SK-N-SH (cell line): ENCODE data around the gene COL5A1. TPM values are rescaled to one million over a fixed set of nuclear protein-coding genes. Genes with fewer than 3 reads are reported as not detected.

Experiments
- CTCF ChIA-PET: fragments of 300-600, 350-600 bp; formaldehyde crosslinking; extraction: SDS; loops from one replicate; lab custom pipeline; 2021; lab: Yijun Ruan, JAX
- POLR2A ChIA-PET: fragments of 350-600 bp; sonication (Branson Sonifier 250); formaldehyde crosslinking; extraction: SDS; loops from one replicate; lab custom pipeline; 2020; ENCODE audit warnings: antibody characterized with exemption, inconsistent platforms; lab: Yijun Ruan, JAX
- DNase-seq: peaks from one replicate; pipeline ENCODE4 v3.0.0; 2012
- H2AFZ ChIP-seq: fragments of 200-600 bp; sonication (generic); 2 replicates; pipeline ENCODE4 v1.8.1; 2016; ENCODE audit warnings: antibody characterized with exemption, mild to moderate bottlenecking, low read depth
- H3F3A ChIP-seq: fragments of 200-600 bp; sonication (generic); replicated peaks from 2 replicates; pipeline ENCODE3; 2016; ENCODE audit warnings: antibody characterized with exemption, mild to moderate bottlenecking; ENCODE audit not compliant: insufficient read depth
- H3K27ac ChIP-seq, 2 experiments: fragments of 200-500 bp in 1 of 2; fragments of 200-600 bp in 1 of 2; sonication (Bioruptor generic) in 1 of 2; sonication (generic), shearing (Covaris generic) in 1 of 2; 2 replicates each; pipeline versions ENCODE4 v1.5.1 to v1.6.1; 2014 to 2016; ENCODE audit warnings: low read depth in 2 of 2, inconsistent platforms in 1 of 2, low read length in 1 of 2, mild to moderate bottlenecking in 1 of 2, mixed read lengths in 1 of 2
- H3K27me3 ChIP-seq: fragments of 200-600 bp; sonication (generic), shearing (Covaris generic); 2 replicates; pipeline ENCODE4 v1.6.1; 2016; ENCODE audit warnings: mixed run types; ENCODE audit not compliant: insufficient read depth
- H3K36me3 ChIP-seq, 2 experiments: fragments of 200-500 bp in 1 of 2; fragments of 200-600 bp in 1 of 2; sonication (Bioruptor generic) in 1 of 2; sonication (generic) in 1 of 2; replicated peaks in 1 of 2; 2 replicates each; pipeline versions ENCODE3 to v1.5.1; 2014 to 2016; ENCODE audit warnings: low read length in 1 of 2, mild to moderate bottlenecking in 1 of 2; ENCODE audit not compliant: insufficient read depth in 2 of 2, control insufficient read depth in 1 of 2
- H3K4me1 ChIP-seq, 2 experiments: fragments of 200-500 bp in 1 of 2; fragments of 200-600 bp in 1 of 2; sonication (Bioruptor generic) in 1 of 2; sonication (generic), shearing (Covaris generic) in 1 of 2; 2 replicates each; pipeline versions ENCODE4 v1.5.1 to v1.6.1; 2014 to 2016; ENCODE audit warnings: low read depth in 1 of 2, low read length in 1 of 2, mixed run types in 1 of 2; ENCODE audit not compliant: insufficient read depth in 2 of 2, control insufficient read depth in 1 of 2
- H3K4me2 ChIP-seq: fragments of 200-600 bp; sonication (generic), shearing (Covaris generic); 2 replicates; pipeline ENCODE4 v1.6.1; 2017; ENCODE audit warnings: mixed run types
- H3K4me3 ChIP-seq, 2 experiments: fragments of 200-500 bp in 1 of 2; fragments of 200-600 bp in 1 of 2; sonication (Bioruptor generic) in 1 of 2; sonication (generic), shearing (Covaris generic) in 1 of 2; 2 replicates each; pipeline versions ENCODE4 v1.5.1 to v1.8.1; 2014 to 2016; ENCODE audit warnings: low read depth in 2 of 2, inconsistent platforms in 1 of 2, low read length in 1 of 2, mild to moderate bottlenecking in 1 of 2, mixed read lengths in 1 of 2, moderate library complexity in 1 of 2
- H3K79me2 ChIP-seq: fragments of 200-600 bp; sonication (generic); 2 replicates; pipeline ENCODE4 v1.8.1; 2017; ENCODE audit warnings: mild to moderate bottlenecking; ENCODE audit not compliant: insufficient read depth
- H3K9ac ChIP-seq: fragments of 200-600 bp; sonication (generic); 2 replicates; pipeline ENCODE4 v1.6.1; 2017; ENCODE audit warnings: mixed run types
- H3K9me2 ChIP-seq: fragments of 200-600 bp; sonication (generic); 2 replicates; pipeline ENCODE4 v1.6.1; 2017; ENCODE audit warnings: mixed run types
- H3K9me3 ChIP-seq: fragments of 200-600 bp; sonication (generic); 2 replicates; pipeline ENCODE4 v1.6.1; 2017; ENCODE audit warnings: mixed run types, mild to moderate bottlenecking, moderate library complexity
- H4K20me1 ChIP-seq: fragments of 200-600 bp; sonication (generic); 2 replicates; pipeline ENCODE4 v1.6.1; 2017; ENCODE audit warnings: mild to moderate bottlenecking, mixed run types; ENCODE audit not compliant: insufficient read depth
- ELF1 ChIP-seq: IDR thresholded peaks from 2 replicates; pipeline ENCODE4 v1.4.0; 2012
- FOXM1 ChIP-seq: IDR thresholded peaks from 2 replicates; pipeline ENCODE4 v1.4.0; 2012; ENCODE audit warnings: low read depth, mild to moderate bottlenecking
- GABPA ChIP-seq: IDR thresholded peaks from 2 replicates; pipeline ENCODE4 v1.4.0; 2012; ENCODE audit warnings: low read depth, mild to moderate bottlenecking
- GATA2 ChIP-seq: sonication (generic); formaldehyde crosslinking; IDR thresholded peaks from 2 replicates; pipeline ENCODE4 v1.5.0; 2020; ENCODE audit warnings: mild to moderate bottlenecking, missing genetic modification reagents
- IRF3 ChIP-seq: fragments of 150-350 bp; IDR thresholded peaks from 2 replicates; pipeline ENCODE4 v1.6.1; 2016; ENCODE audit warnings: mild to moderate bottlenecking, low read depth, low read length
- MEF2A ChIP-seq: IDR thresholded peaks from 2 replicates; pipeline ENCODE4 v1.4.0; 2012; ENCODE audit warnings: low read depth, borderline replicate concordance
- MXI1 ChIP-seq: IDR thresholded peaks from 2 replicates; pipeline ENCODE4 v1.6.1; 2012; ENCODE audit warnings: mild to moderate bottlenecking, low read depth, low read length, improper control_type of control experiment
- PBX3 ChIP-seq: IDR thresholded peaks from 2 replicates; pipeline ENCODE4; 2012
- RFX5 ChIP-seq: IDR thresholded peaks from 2 replicates; pipeline ENCODE4 v1.6.1; 2012; ENCODE audit warnings: mild to moderate bottlenecking, improper control_type of control experiment, low read length
- RXRA ChIP-seq: IDR thresholded peaks from 2 replicates; pipeline ENCODE4 v1.4.0; 2012; ENCODE audit warnings: low read depth, mild to moderate bottlenecking, borderline replicate concordance
- TCF12 ChIP-seq: IDR thresholded peaks from 2 replicates; pipeline ENCODE4 v1.4.0; 2012
- TEAD4 ChIP-seq: IDR thresholded peaks from 2 replicates; pipeline ENCODE4 v1.4.0; 2012; ENCODE audit warnings: mild to moderate bottlenecking, borderline replicate concordance; ENCODE audit not compliant: insufficient read depth
- YY1 ChIP-seq: IDR thresholded peaks from 2 replicates; pipeline ENCODE4 v1.4.0; 2012; ENCODE audit warnings: low read depth, mild to moderate bottlenecking
- WGBS: methylation state at CpG from one replicate; pipeline ENCODE4 v1.1.6; 2017; ENCODE audit warnings: low lambda C conversion rate; 5-methylcytosine and 5-hydroxymethylcytosine counted together
- polyA plus RNA-seq, 3 experiments: library from polyadenylated mRNA; depleted of rRNA; stranded (reverse); fragments of >200 nt; gene quantifications; 2 replicates each; pipeline ENCODE4 v1.2.3, GENCODE V29; 2012
- TF ChIP-seq, protein P1 (sequence below): IDR thresholded peaks from 2 replicates; pipeline ENCODE4 v1.4.0; 2012; ENCODE audit warnings: low read depth, borderline replicate concordance
- TF ChIP-seq, protein P2 (sequence below): IDR thresholded peaks from 2 replicates; pipeline ENCODE4 v1.4.0; 2012; ENCODE audit warnings: low read depth, borderline replicate concordance
- TF ChIP-seq, protein P3 (sequence below): IDR thresholded peaks from 2 replicates; pipeline ENCODE4 v1.4.0; 2012; ENCODE audit warnings: low read depth

Gene COL5A1
- polyA plus RNA-seq, 1 of the 3 experiments (the other 2 are of a cell fraction): 73.8 TPM

- Histone ChIP-seq H3K27me3 (no peaks in the 10 kb centered on the region), H3K9ac (no peak overlapping the region), H3K79me2 (no peaks in the 10 kb centered on the region), H2AFZ (no peak overlapping the region), H3K4me1 (no peaks in the 10 kb centered on the region), H3F3A (peaks cover 10% of the 10 kb centered on the region)
- CTCF ChIA-PET: interaction anchor here (0.7 kb wide), 1 partner anchor 32 kb away, joined by 3 read pairs; no protein-coding TSS in a partner anchor
- no peak for TF ChIP-seq IRF3
- TF ChIP-seq, all 33 proteins: peak for 0
- Histone ChIP-seq H3K4me3 (no peak overlapping the region), H3K9me2 (no peaks in the 10 kb centered on the region), H3K4me2 (no peak overlapping the region), H3K9me3 (peaks cover 32% of the 10 kb centered on the region; the same call in 1 of the 2 replicates), H4K20me1 (no peaks in the 10 kb centered on the region), H3K27ac (no peak overlapping the region), H3K36me3 (peaks cover 0 to 6% of the 10 kb centered on the region in 2 experiments)
- POLR2A ChIA-PET: no interaction called here
- 54% methylated on average over 3 of the region's 3 CpGs for WGBS
- DNase-seq: no peak
These were observed 27.3 kb upstream of the COL5A1 start for GRCh38 chr9:134614256-134614655.

DNA sequence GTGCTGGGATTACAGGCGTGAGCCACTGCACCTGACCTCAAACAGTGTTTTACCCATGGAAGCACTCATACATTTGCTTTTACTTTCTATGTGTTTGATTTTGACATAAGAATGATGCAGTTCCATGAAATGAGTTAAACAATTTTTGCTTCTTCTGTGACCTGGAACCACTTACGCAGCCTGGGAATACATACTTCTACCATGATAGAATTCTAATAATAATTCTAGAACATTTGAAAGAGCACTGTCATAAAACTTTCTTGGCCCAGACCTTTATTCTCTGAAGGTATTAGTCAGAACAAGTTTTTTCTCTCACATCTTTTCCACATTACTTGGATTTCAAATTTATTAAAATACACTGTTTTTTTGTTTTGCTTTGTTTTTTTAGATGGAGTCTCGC is 25.3 kb upstream of the COL5A1 start:
- DNase-seq: no peak
- H3K79me2 ChIP-seq: no peaks in the 10 kb centered on the region
- no peaks in the 10 kb centered on the region for H4K20me1 ChIP-seq
- no peak overlapping the region for H3K4me2 ChIP-seq
- peaks cover 0 to 6% of the 10 kb centered on the region in 2 experiments for H3K36me3 ChIP-seq
- ChIA-PET POLR2A (no interaction called here), CTCF (no interaction called here)
- H3K4me3 ChIP-seq: no peak overlapping the region
- H3K9me3 ChIP-seq: peaks cover 29% of the 10 kb centered on the region; the same call in 1 of the 2 replicates
- H3K9me2 ChIP-seq: no peaks in the 10 kb centered on the region
- WGBS: 90% methylated on average over 3 of the region's 3 CpGs
- no peak for TF ChIP-seq GABPA
- no peak for TF ChIP-seq MEF2A
- no peak for TF ChIP-seq YY1
- TF ChIP-seq, protein P1, sequence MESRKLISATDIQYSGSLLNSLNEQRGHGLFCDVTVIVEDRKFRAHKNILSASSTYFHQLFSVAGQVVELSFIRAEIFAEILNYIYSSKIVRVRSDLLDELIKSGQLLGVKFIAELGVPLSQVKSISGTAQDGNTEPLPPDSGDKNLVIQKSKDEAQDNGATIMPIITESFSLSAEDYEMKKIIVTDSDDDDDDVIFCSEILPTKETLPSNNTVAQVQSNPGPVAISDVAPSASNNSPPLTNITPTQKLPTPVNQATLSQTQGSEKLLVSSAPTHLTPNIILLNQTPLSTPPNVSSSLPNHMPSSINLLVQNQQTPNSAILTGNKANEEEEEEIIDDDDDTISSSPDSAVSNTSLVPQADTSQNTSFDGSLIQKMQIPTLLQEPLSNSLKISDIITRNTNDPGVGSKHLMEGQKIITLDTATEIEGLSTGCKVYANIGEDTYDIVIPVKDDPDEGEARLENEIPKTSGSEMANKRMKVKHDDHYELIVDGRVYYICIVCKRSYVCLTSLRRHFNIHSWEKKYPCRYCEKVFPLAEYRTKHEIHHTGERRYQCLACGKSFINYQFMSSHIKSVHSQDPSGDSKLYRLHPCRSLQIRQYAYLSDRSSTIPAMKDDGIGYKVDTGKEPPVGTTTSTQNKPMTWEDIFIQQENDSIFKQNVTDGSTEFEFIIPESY: no peak
- no peak for TF ChIP-seq RFX5
- no peak for TF ChIP-seq RXRA
- H3K4me1 ChIP-seq: no peaks in the 10 kb centered on the region; a peak in 1 of 4 replicates
- H3K27ac ChIP-seq: no peak overlapping the region
- no peak overlapping the region for H3K9ac ChIP-seq
- peaks cover 10% of the 10 kb centered on the region for H3F3A ChIP-seq
- H2AFZ ChIP-seq: no peak overlapping the region
- no peaks in the 10 kb centered on the region for H3K27me3 ChIP-seq

- no peak overlapping the region for H3K4me3 ChIP-seq
- ChIA-PET POLR2A (no interaction called here), CTCF (interaction anchor here (2.1 kb wide), 1 partner anchor 168 kb away, joined by 9 read pairs; no protein-coding TSS in a partner anchor)
- no peaks in the 10 kb centered on the region for H3K9me2 ChIP-seq
- no peaks in the 10 kb centered on the region; a peak in 1 of 4 replicates for H3K4me1 ChIP-seq
- peaks cover 6% of the 10 kb centered on the region for H3F3A ChIP-seq
- H2AFZ ChIP-seq: no peak overlapping the region
- peaks cover 0 to 6% of the 10 kb centered on the region in 2 experiments for H3K36me3 ChIP-seq
- WGBS: 70% methylated on average over 5 of the region's 8 CpGs
- DNase-seq: no peak
- no peak overlapping the region for H3K27ac ChIP-seq
- H3K9me3 ChIP-seq: peaks cover 20% of the 10 kb centered on the region; the same call in 1 of the 2 replicates
- no peaks in the 10 kb centered on the region for H3K27me3 ChIP-seq
- H3K9ac ChIP-seq: no peak overlapping the region
- H4K20me1 ChIP-seq: no peaks in the 10 kb centered on the region
- H3K79me2 ChIP-seq: no peaks in the 10 kb centered on the region
- H3K4me2 ChIP-seq: no peak overlapping the region
- TF ChIP-seq GATA2 (no peak), TEAD4 (no peak), MEF2A (no peak), FOXM1 (no peak), RXRA (no peak), MXI1 (no peak), IRF3 (no peak), ELF1 (no peak), TCF12 (no peak), PBX3 (no peak)
- TF ChIP-seq, protein P2, sequence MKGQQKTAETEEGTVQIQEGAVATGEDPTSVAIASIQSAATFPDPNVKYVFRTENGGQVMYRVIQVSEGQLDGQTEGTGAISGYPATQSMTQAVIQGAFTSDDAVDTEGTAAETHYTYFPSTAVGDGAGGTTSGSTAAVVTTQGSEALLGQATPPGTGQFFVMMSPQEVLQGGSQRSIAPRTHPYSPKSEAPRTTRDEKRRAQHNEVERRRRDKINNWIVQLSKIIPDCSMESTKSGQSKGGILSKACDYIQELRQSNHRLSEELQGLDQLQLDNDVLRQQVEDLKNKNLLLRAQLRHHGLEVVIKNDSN: no peak
- TF ChIP-seq, protein P3, sequence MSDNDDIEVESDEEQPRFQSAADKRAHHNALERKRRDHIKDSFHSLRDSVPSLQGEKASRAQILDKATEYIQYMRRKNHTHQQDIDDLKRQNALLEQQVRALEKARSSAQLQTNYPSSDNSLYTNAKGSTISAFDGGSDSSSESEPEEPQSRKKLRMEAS: no peak
These were observed 24.4 kb upstream of the COL5A1 start for GRCh38 chr9:134617246-134617645.
